ENCODE measurements around the gene ARPC5.
"Not testable (repeated sequence)": the region's sequence is repeated elsewhere in the genome, so short reads cannot be mapped to it uniquely, and the experiment has no call there.

ARPC5 gene

DNA sequence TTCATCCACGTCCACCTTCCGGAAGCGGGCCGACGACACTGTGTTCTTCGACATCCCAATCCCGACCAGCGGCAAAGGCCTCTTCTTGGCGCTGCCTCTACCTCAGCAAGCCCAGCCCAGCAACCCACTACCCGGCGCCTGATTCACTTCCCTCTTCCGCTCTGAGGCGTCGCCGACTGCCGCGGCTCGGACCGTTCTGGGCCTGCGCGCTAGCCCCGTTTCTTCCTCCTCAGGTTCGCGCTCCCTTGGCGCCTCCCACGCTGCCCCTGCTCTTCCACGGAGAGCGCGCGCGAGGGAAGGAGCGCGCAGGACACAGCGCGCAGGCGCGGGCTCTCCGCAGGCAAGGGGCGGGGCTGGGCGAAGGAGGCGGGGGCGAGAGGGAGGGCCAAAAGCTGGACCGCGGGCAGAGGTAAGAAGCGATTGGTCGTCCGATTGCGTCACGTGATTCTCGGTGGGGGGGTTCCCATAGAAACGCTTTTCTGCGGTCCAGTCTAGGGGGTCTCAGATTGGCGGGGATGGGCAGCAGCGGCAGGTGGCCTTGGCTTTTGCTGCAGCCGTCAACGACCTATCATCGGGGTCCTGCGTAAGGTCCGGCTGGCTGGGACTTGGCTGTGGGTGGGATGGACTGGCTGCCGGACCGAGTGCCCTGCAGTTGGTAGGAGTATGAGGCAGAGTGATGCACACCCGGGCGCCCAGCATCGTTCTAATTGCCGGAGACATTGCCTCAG is at the start of gene ARPC5:
Gene ARPC5 (minus strand): TSS at position 178 of the 728 bp plus-strand sequence. CDS start 124 bp downstream, at position 54.
- in situ Hi-C loops (cut with HindIII; ENCODE audit: low pct_unique_long_range_greater_than_20kb, low sequenced_read_pairs), result no loop called here
- DNase-seq (ENCODE audit: low read depth in 1 of 2, low spot score in 1 of 2), result peak; percentile 90 to 99
- no peak for TF ChIP-seq JUND (IDR thresholded peaks at IDR 0.05; ENCODE audit: low read depth)

- peak; percentile 68 to 76 for DNase-seq (ENCODE audit: low read depth in 1 of 2, low spot score in 1 of 2)
Measured at GRCh38 chr1:183685112-183685713, 49.6 kb upstream of the ARPC5 start.

DNA sequence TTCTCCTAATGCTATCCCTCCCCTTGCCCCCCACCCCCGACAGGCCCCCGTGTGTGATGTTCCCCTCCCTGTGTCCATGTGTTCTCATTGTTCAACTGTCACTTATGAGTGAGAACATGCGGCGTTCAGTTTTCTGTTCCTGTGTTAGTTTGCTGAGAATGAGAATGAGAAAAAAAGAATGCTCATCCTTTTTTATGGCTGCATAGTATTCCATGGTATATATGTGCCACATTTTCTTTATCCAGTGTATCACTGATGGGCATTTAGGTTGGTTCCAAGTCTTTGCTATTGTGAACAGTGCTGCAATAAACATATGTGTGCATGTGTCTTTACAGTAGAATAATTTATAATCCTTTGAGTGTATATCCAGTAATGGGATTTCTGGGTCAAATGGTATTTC is 43.8 kb upstream of the ARPC5 start:
- DNase-seq (ENCODE audit: low read depth in 1 of 2, low spot score in 1 of 2); in situ Hi-C loops (cut with HindIII; ENCODE audit: low pct_unique_long_range_greater_than_20kb, low sequenced_read_pairs): not testable (repeated sequence)

More at GRCh38 chr1:183685112-183685713, 49.6 kb upstream of the ARPC5 start:
- in situ Hi-C loops (cut with HindIII; ENCODE audit: low pct_unique_long_range_greater_than_20kb, low sequenced_read_pairs), result no loop called here
- no peak for TF ChIP-seq JUND (IDR thresholded peaks at IDR 0.05; ENCODE audit: low read depth)

DNA sequence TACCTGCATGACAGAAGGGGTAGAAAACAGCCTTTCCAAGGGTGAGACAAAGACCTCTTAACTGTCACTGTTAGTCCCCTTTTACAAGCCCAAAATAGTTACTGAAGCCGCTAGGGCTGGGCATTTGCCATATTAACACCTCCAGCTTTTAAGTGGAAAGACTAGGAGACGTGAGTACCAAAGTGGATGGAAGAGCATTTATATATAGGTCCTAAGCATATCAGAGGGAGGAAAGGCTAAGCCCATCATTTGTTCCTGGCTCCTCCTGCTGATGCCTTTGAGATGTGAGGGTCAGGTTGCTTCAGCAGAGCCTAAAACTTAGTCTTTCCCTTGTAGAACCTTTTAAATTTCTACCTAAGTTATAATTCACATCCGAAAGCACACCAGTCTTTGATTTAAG is 43.2 kb upstream of the ARPC5 start:
- in situ Hi-C loops (cut with HindIII; ENCODE audit: low pct_unique_long_range_greater_than_20kb, low sequenced_read_pairs), result no loop called here
- no peak for DNase-seq (ENCODE audit: low read depth in 1 of 2, low spot score in 1 of 2)
- TF ChIP-seq JUND (IDR thresholded peaks at IDR 0.05; ENCODE audit: low read depth), result no peak

DNA sequence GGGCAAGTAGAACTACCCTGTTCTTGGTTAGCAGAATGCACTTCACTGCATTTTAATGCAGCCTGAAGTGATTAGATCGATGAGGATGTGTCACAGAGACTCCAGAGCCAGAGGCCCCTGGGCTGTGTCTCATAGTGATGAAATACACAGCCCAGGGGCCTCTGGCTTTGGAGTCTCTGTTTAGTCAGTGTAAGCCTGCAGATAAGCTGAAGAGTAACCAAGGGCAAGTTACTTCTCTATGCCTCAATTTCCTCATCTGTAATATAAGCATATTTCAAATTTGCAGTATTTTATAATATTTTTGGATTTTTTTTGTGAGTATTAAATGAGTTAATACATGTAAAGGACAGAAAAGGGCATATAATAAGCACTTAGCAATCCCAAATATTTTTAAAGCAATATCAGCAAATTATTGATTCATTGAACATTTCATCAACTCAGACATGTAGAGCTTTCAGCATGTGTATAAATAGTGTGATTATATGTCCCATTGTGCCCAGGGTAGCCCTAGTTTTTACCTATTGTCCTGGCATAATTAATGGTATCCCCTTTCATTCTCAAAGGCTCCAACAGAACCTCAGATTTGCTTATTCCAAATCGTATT is 41.1 kb upstream of the ARPC5 start:
- no peak for TF ChIP-seq JUND (IDR thresholded peaks at IDR 0.05; ENCODE audit: low read depth)
- in situ Hi-C loops (cut with HindIII; ENCODE audit: low pct_unique_long_range_greater_than_20kb, low sequenced_read_pairs), result no loop called here
- peak in 1 of 2 experiments; percentile 27 for DNase-seq (ENCODE audit: low read depth in 1 of 2, low spot score in 1 of 2)

DNA sequence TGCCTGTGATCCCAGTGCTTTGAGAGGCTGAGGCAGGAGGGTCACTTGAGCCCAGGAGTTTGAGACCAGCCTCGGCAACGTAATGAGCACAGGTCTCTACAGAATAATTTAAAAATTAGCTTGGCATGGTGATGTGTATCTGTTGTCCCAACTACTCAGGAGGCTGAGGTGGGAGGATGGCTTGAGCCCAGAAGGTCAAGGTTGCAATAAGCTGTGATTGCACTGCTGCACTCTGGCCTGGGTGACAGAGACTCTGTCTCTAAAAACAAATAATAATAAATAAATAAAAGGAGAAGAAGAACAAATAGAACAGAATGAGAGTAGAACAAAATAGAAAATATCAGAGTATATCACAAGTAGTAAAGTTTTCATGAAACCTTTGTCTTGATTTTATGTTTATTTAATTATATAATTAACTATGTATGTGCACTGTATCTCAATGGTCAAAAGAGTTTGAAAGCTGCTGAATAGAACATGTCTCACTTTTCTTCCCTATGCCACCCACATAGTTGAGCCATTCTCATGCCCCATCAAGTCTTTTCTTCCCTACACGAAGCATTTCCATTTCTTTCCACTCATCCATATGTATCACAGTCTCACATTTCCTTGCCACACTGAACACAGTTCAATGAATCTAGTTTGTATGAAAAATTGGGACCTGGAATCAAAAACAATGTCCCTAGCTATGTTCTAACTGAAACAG is 40.5 kb upstream of the ARPC5 start:
- TF ChIP-seq JUND (IDR thresholded peaks at IDR 0.05; ENCODE audit: low read depth), result no peak
- in situ Hi-C loops (cut with HindIII; ENCODE audit: low pct_unique_long_range_greater_than_20kb, low sequenced_read_pairs), result no loop called here
- no peak for DNase-seq (ENCODE audit: low read depth in 1 of 2, low spot score in 1 of 2)

- in situ Hi-C loops (cut with HindIII; ENCODE audit: low pct_unique_long_range_greater_than_20kb, low sequenced_read_pairs), result no loop called here
- no peak for TF ChIP-seq JUND (IDR thresholded peaks at IDR 0.05; ENCODE audit: low read depth)
- no peak for DNase-seq (ENCODE audit: low read depth in 1 of 2, low spot score in 1 of 2)
Measured at GRCh38 chr1:183675381-183675780, 39.8 kb upstream of the ARPC5 start.

- no peak for DNase-seq (ENCODE audit: low read depth in 1 of 2, low spot score in 1 of 2)
- TF ChIP-seq JUND (IDR thresholded peaks at IDR 0.05; ENCODE audit: low read depth), result no peak
- in situ Hi-C loops (cut with HindIII; ENCODE audit: low pct_unique_long_range_greater_than_20kb, low sequenced_read_pairs), result no loop called here
Measured at GRCh38 chr1:183674886-183675285, 39.3 kb upstream of the ARPC5 start.

GRCh38 chr1:183674339-183674738 is 38.8 kb upstream of the ARPC5 start:
- TF ChIP-seq JUND (IDR thresholded peaks at IDR 0.05; ENCODE audit: low read depth), result no peak
- no peak for DNase-seq (ENCODE audit: low read depth in 1 of 2, low spot score in 1 of 2)
- in situ Hi-C loops (cut with HindIII; ENCODE audit: low pct_unique_long_range_greater_than_20kb, low sequenced_read_pairs), result no loop called here

DNA sequence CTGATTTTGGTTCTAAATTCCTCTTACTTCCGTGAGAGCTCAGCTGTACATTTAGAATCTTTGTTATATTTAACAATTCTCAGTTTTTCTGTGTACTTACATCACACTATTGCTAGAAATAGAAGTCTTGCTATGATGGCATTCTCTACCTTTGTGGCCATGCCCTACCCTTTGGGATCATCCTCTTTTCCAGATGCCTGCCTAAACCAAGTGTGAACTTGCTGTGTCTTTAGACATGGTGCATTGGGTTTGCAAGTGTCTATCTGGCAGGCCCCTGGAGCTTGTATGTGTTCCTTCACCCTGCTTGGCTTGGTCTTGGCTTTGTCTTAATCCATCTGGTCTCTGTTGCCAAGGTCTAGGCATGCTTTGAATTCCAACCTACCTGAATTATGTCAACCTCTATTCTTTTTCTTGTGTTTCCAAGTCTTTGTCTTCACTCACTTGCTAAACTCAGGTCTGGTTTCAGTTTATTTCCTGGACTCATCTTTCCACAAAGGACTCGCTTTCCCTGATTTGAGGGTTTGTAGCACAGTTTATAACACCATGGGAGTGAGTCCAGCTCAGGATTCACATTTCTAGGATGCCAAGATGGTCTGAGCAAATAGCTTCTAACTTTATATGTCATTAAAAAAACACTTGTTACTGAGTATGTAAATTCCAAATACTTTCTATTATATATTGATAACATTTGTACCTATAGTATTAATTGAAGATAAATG is 38.2 kb upstream of the ARPC5 start:
- DNase-seq (ENCODE audit: low read depth in 1 of 2, low spot score in 1 of 2), result peak in 1 of 2 experiments; percentile 65
- in situ Hi-C loops (cut with HindIII; ENCODE audit: low pct_unique_long_range_greater_than_20kb, low sequenced_read_pairs), result no loop called here
- TF ChIP-seq JUND (IDR thresholded peaks at IDR 0.05; ENCODE audit: low read depth), result no peak

DNA sequence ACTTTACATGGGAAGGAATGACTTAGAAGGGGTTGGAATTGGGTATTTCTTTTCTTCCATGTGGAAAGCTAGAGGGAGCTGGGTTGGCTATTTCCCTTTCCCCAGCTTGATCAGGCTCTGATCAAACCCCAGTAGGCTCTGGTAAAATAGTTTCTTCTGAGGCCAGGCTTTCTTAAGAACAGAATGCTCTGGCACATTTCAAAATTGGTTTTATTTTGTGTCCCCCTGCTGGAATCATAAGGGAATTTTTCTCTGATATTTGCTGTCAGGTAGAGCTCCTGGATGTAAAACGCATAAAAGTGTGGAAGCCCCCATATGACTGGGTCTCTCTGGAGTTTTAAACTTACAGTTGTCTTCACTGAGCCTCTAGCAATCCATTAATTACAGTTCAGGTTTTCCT is 34.6 kb upstream of the ARPC5 start:
- peak in 1 of 2 experiments; percentile 24 for DNase-seq (ENCODE audit: low read depth in 1 of 2, low spot score in 1 of 2)
- TF ChIP-seq JUND (IDR thresholded peaks at IDR 0.05; ENCODE audit: low read depth), result no peak
- in situ Hi-C loops (cut with HindIII; ENCODE audit: low pct_unique_long_range_greater_than_20kb, low sequenced_read_pairs), result no loop called here

GRCh38 chr1:183656355-183656754 is 20.8 kb upstream of the ARPC5 start:
- in situ Hi-C loops (cut with HindIII; ENCODE audit: low pct_unique_long_range_greater_than_20kb, low sequenced_read_pairs), result no loop called here
- no peak for TF ChIP-seq JUND (IDR thresholded peaks at IDR 0.05; ENCODE audit: low read depth)
- no peak for DNase-seq (ENCODE audit: low read depth in 1 of 2, low spot score in 1 of 2)
